Fibroblast of lung (primary cell): ENCODE data around the gene CFAP73. TPM values are rescaled to one million over a fixed set of nuclear protein-coding genes. Genes with fewer than 3 reads are reported as not detected.

ENCODE experiments used
- DNase-seq, 2 donors: peaks; one replicate each; pipeline versions ENCODE4 v3.0.0 to v3.0.0-alpha.2; 2010; ENCODE audit warnings: low read depth in 2 of 2
- H2AFZ ChIP-seq: 2 replicates; pipeline ENCODE4 v1.5.1; 2012; ENCODE audit warnings: low read length, control low read depth, inconsistent platforms
- H3K27ac ChIP-seq: 2 replicates; pipeline ENCODE4 v1.5.1; 2011; ENCODE audit warnings: low read length, control low read depth; ENCODE audit not compliant: insufficient read depth
- H3K27me3 ChIP-seq: 2 replicates; pipeline ENCODE4 v1.5.1; 2011; ENCODE audit warnings: mild to moderate bottlenecking, low read length; ENCODE audit not compliant: control insufficient read depth, insufficient read depth
- H3K36me3 ChIP-seq: 2 replicates; pipeline ENCODE4 v1.5.1; 2011; ENCODE audit warnings: low read length; ENCODE audit not compliant: control insufficient read depth, insufficient read depth
- H3K4me1 ChIP-seq: 2 replicates; pipeline ENCODE4 v1.5.1; 2011; ENCODE audit warnings: low read length; ENCODE audit not compliant: control insufficient read depth, insufficient read depth; ENCODE audit errors: extremely low read depth
- H3K4me2 ChIP-seq: 2 replicates; pipeline ENCODE4 v1.5.1; 2011; ENCODE audit warnings: low read length, control low read depth; ENCODE audit not compliant: insufficient read depth; ENCODE audit errors: extremely low read depth
- H3K4me3 ChIP-seq, 4 experiments: fragments of 200-600 bp in 1 of 4; sonication (generic) in 1 of 4; replicated peaks in 1 of 4; 2 replicates each; pipeline ENCODE4 v1.5.1; 2011 to 2016; ENCODE audit warnings: low read length in 4 of 4, low read depth in 3 of 4, mild to moderate bottlenecking in 3 of 4, control low read depth in 2 of 4, inconsistent platforms in 1 of 4, mixed read lengths in 1 of 4; ENCODE audit not compliant: insufficient read depth in 1 of 4; ENCODE audit errors: control extremely low read depth in 1 of 4
- H3K79me2 ChIP-seq: 2 replicates; pipeline ENCODE4 v1.5.1; 2012; ENCODE audit warnings: mild to moderate bottlenecking, low read length, inconsistent platforms; ENCODE audit not compliant: control insufficient read depth, insufficient read depth
- H3K9ac ChIP-seq: 2 replicates; pipeline ENCODE4 v1.5.1; 2011; ENCODE audit warnings: mild to moderate bottlenecking, low read length, control low read depth; ENCODE audit not compliant: insufficient read depth
- H3K9me3 ChIP-seq: 2 replicates; pipeline ENCODE4 v1.5.1; 2012; ENCODE audit warnings: low read depth, low read length; ENCODE audit not compliant: control insufficient read depth, insufficient read depth
- H4K20me1 ChIP-seq: 2 replicates; pipeline ENCODE4 v1.5.1; 2011; ENCODE audit warnings: low read length; ENCODE audit not compliant: control insufficient read depth, insufficient read depth; ENCODE audit errors: extremely low read depth
- EZH2 ChIP-seq: IDR thresholded peaks from 2 replicates; pipeline ENCODE4 v1.5.1; 2012; ENCODE audit warnings: low read length, control low read depth, mild to moderate bottlenecking; ENCODE audit errors: missing control alignments
- polyA plus RNA-seq, 2 donors: library from polyadenylated mRNA; depleted of rRNA in 1 of 2; stranded (reverse) in 1 of 2; unstranded in 1 of 2; fragments of >200 nt; gene quantifications; 2 replicates each; pipeline ENCODE4 v1.2.1, GENCODE V29; 2011 to 2012; ENCODE audit warnings: missing spikeins in 1 of 2
- total RNA-seq: library from RNA; depleted of rRNA; stranded (reverse); fragments of >200 nt; gene quantifications from 2 replicates; pipeline ENCODE4 v1.2.1, GENCODE V29; 2014
- TF ChIP-seq, protein P1 (sequence below), 2 donors: IDR thresholded peaks in 1 of 2; conservative IDR thresholded peaks in 1 of 2; 1 replicate in 1 of 2; 2 replicates in 1 of 2; pipeline ENCODE4 v1.5.1; 2011 to 2012; ENCODE audit warnings: low read length in 2 of 2, control low read depth in 1 of 2, inconsistent platforms in 1 of 2, low read depth in 1 of 2, mild to moderate bottlenecking in 1 of 2

The CFAP73 gene
- total and polyA plus RNA-seq, 2 donors (not counting 1 experiment from before 2014, with no cell fraction given): not detected

DNA sequence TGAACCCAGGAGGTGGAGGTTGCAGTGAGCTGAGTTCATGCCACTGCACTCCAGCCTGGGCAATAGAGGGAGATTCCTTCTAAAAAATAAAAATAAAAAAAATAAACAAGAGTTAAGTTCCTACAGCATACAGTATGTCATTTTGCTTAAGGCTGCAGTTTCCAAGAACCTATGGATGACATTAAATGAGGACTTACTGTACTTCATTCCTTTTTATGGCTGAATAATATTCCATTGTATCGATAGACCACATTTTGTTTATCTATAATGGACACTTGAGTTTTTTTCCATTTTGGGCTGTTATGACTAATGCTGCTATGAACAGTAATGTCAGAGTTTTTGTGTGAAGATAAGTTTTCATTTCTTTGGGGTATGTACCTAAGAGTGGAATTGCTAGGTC lies 31.4 kb upstream of the CFAP73 start:
- Histone ChIP-seq H3K79me2 (no peaks in the 10 kb centered on the region), H3K9ac (no peak overlapping the region), H3K4me3 (no peak overlapping the region), H2AFZ (no peak overlapping the region), H3K27me3 (no peaks in the 10 kb centered on the region), H3K36me3 (no peaks in the 10 kb centered on the region), H3K4me1 (no peaks in the 10 kb centered on the region), H4K20me1 (no peaks in the 10 kb centered on the region), H3K9me3 (no peaks in the 10 kb centered on the region), H3K4me2 (no peak overlapping the region), H3K27ac (no peak overlapping the region)
- DNase-seq: no peak
- no peak for TF ChIP-seq EZH2
- TF ChIP-seq, protein P1, sequence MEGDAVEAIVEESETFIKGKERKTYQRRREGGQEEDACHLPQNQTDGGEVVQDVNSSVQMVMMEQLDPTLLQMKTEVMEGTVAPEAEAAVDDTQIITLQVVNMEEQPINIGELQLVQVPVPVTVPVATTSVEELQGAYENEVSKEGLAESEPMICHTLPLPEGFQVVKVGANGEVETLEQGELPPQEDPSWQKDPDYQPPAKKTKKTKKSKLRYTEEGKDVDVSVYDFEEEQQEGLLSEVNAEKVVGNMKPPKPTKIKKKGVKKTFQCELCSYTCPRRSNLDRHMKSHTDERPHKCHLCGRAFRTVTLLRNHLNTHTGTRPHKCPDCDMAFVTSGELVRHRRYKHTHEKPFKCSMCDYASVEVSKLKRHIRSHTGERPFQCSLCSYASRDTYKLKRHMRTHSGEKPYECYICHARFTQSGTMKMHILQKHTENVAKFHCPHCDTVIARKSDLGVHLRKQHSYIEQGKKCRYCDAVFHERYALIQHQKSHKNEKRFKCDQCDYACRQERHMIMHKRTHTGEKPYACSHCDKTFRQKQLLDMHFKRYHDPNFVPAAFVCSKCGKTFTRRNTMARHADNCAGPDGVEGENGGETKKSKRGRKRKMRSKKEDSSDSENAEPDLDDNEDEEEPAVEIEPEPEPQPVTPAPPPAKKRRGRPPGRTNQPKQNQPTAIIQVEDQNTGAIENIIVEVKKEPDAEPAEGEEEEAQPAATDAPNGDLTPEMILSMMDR (conservative IDR thresholded peaks at IDR 0.05 in 1 of 2, IDR thresholded peaks at IDR 0.05 in 1 of 2; ENCODE audit: low read depth in 1 of 2, low read length in 2 of 2): no peak

DNA sequence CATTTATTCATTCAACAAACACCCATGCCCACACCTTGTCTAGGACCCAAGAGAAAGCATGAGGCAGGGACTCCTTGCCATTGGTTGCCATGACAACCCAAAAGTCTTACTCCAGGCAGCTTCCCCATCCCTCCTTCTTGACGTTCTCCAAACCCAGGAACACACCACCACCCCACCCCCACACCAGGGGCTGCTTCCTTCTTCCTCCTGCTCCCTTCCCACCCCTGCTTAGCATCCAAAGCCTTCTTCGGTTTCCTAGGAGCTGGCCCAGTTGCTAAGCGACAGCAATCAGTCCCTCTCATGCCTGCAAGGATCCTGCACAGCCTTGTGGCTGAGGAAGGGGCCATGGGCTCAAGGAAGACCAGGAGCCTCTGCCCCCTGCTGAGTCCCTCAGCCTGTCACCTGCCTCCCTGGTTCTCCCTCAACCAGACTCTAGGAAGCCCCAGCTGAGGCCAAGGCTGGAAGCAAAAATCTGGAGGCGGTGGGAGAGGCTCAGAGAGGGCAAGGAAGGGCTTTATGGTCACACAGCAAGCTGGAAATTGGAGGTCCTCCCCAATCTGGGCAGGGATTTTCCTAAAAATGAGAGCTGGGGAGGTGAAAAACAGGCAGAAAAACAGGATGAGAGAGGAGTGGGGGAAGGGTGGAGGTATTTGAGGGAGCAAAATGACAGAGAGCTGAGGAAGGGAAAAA lies 29.4 kb upstream of the CFAP73 start:
- no peak overlapping the region for H3K27ac ChIP-seq
- no peak overlapping the region for H3K4me2 ChIP-seq
- no peak for DNase-seq
- no peaks in the 10 kb centered on the region for H4K20me1 ChIP-seq
- H3K9me3 ChIP-seq: no peaks in the 10 kb centered on the region
- no peak overlapping the region for H2AFZ ChIP-seq
- H3K27me3 ChIP-seq: no peaks in the 10 kb centered on the region
- H3K4me3 ChIP-seq: no peak overlapping the region
- H3K79me2 ChIP-seq: no peaks in the 10 kb centered on the region
- TF ChIP-seq, protein P1 (conservative IDR thresholded peaks at IDR 0.05 in 1 of 2, IDR thresholded peaks at IDR 0.05 in 1 of 2; ENCODE audit: low read depth in 1 of 2, low read length in 2 of 2): no peak
- no peak for TF ChIP-seq EZH2
- H3K9ac ChIP-seq: no peak overlapping the region
- H3K4me1 ChIP-seq: no peaks in the 10 kb centered on the region
- H3K36me3 ChIP-seq: no peaks in the 10 kb centered on the region

DNA sequence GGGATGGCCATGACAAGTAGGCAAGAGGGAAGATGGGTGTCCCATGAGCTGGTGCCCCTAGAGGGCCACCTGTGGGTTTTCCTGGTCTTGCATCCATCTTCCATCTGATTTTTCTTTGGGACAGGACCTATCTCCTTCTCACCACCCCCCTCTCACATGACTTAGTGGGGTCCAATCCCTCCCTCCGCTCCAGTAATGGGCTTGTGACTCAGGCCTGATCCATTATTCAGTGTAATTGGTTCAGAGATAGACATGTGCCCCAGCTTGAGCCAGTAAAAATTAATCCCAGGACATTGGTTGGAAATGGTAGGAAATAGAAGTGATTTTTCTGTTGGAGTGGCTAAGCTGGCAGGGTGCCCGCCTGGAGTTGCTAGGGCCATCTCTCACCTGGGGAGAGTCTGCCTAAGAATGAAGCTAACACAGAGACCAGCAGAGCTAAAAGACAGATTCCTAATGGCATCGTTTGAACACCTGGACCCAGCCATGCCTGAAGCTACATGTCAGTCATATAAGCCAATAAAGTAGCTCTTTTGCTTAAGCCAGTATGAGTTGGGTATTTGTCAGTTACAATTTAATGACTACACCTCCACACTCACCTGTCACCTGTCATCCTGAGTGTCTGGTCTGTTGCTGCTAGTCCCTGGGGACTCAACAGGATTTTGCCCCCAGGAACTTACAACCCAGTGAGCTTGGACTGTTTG lies 28.7 kb upstream of the CFAP73 start:
- no peaks in the 10 kb centered on the region for H3K9me3 ChIP-seq
- H3K27me3 ChIP-seq: no peaks in the 10 kb centered on the region
- TF ChIP-seq, protein P1 (conservative IDR thresholded peaks at IDR 0.05 in 1 of 2, IDR thresholded peaks at IDR 0.05 in 1 of 2; ENCODE audit: low read depth in 1 of 2, low read length in 2 of 2): no peak
- no peak for TF ChIP-seq EZH2
- H3K4me2 ChIP-seq: no peak overlapping the region
- no peaks in the 10 kb centered on the region for H4K20me1 ChIP-seq
- no peaks in the 10 kb centered on the region for H3K4me1 ChIP-seq
- H3K79me2 ChIP-seq: no peaks in the 10 kb centered on the region
- H2AFZ ChIP-seq: no peak overlapping the region
- no peak for DNase-seq
- no peak overlapping the region for H3K27ac ChIP-seq
- no peak overlapping the region for H3K4me3 ChIP-seq
- H3K9ac ChIP-seq: no peak overlapping the region
- H3K36me3 ChIP-seq: no peaks in the 10 kb centered on the region
